SW480 (cell line): Measurements from ENCODE around the gene KMT5C.

Experiments
- DNase-seq: peaks from one replicate; pipeline ENCODE4 v3.0.0-alpha.2; 2016; ENCODE audit warnings: low spot score

The KMT5C gene

GRCh38 chr19:55339105-55339888 is at the start of gene KMT5C:
Gene KMT5C, plus strand, starts transcription at chr19:55339876. Its CDS starts 2,061 bp downstream, at chr19:55341937.
- DNase-seq = peak; percentile 100

GRCh38 chr19:55297267-55297666 is 42.4 kb upstream of the KMT5C start:
- no peak for DNase-seq

GRCh38 chr19:55299991-55300390 is 39.7 kb upstream of the KMT5C start:
- DNase-seq = no peak

- no peak for DNase-seq
Observed at GRCh38 chr19:55300886-55301458, 38.7 kb upstream of the KMT5C start.

GRCh38 chr19:55301459-55302317 is 38.0 kb upstream of the KMT5C start:
- peak; percentile 74 for DNase-seq

- DNase-seq = no peak
Observed at GRCh38 chr19:55302318-55302703, 37.4 kb upstream of the KMT5C start.

GRCh38 chr19:55303477-55303876 is 36.2 kb upstream of the KMT5C start:
- no peak for DNase-seq

- DNase-seq = peak; percentile 74
Observed at GRCh38 chr19:55304279-55304978, 35.2 kb upstream of the KMT5C start.

- DNase-seq = no peak
Observed at GRCh38 chr19:55304980-55305379, 34.7 kb upstream of the KMT5C start.

GRCh38 chr19:55305491-55305890 is 34.2 kb upstream of the KMT5C start:
- DNase-seq = peak; percentile 46

GRCh38 chr19:55305983-55306562 is 33.6 kb upstream of the KMT5C start:
- no peak for DNase-seq

- no peak for DNase-seq
Observed at GRCh38 chr19:55306712-55307111, 33.0 kb upstream of the KMT5C start.

- no peak for DNase-seq
Observed at GRCh38 chr19:55308281-55308680, 31.4 kb upstream of the KMT5C start.

- DNase-seq = no peak
Observed at GRCh38 chr19:55309448-55309847, 30.2 kb upstream of the KMT5C start.

- no peak for DNase-seq
Observed at GRCh38 chr19:55310498-55310897, 29.2 kb upstream of the KMT5C start.

GRCh38 chr19:55311397-55311796 is 28.3 kb upstream of the KMT5C start:
- DNase-seq = no peak

GRCh38 chr19:55311797-55312196 is 27.9 kb upstream of the KMT5C start:
- DNase-seq = no peak

- no peak for DNase-seq
Observed at GRCh38 chr19:55312621-55313512, 26.8 kb upstream of the KMT5C start.

GRCh38 chr19:55314396-55314795 is 25.3 kb upstream of the KMT5C start:
- no peak for DNase-seq

- no peak for DNase-seq
Observed at GRCh38 chr19:55315956-55316525, 23.6 kb upstream of the KMT5C start.
